ENCODE results near the gene PCDHGA11. TPM values are rescaled to one million over a fixed set of nuclear protein-coding genes. Genes with fewer than 3 reads are reported as not detected.
"Not testable (repeated sequence)": the region's sequence is repeated elsewhere in the genome, so short reads cannot be mapped to it uniquely, and the experiment has no call there.

PCDHGA11 gene
- total RNA-seq, 2 donors from 2014 or later, result 1.3 to 1.6 TPM

- Histone ChIP-seq H3K36me3 (no peaks in the 10 kb centered on the region), H3K27ac (no peak overlapping the region), H3K27me3 (no peaks in the 10 kb centered on the region), H3K4me1 (no peaks in the 10 kb centered on the region), H3K9ac (ENCODE audit: low read depth in 2 of 2, low read length in 2 of 2) (no peak overlapping the region), H3K9me3 (peaks cover 3% of the 10 kb centered on the region), H3K4me3 (no peak overlapping the region)
- DNase-seq, result no peak
- no peak for TF ChIP-seq CTCF (IDR thresholded peaks at IDR 0.05)
- intact Hi-C loops (cut with DNase I), result no loop called here
These were observed 31.5 kb upstream of the PCDHGA11 start for GRCh38 chr5:141389153-141390042.

DNA sequence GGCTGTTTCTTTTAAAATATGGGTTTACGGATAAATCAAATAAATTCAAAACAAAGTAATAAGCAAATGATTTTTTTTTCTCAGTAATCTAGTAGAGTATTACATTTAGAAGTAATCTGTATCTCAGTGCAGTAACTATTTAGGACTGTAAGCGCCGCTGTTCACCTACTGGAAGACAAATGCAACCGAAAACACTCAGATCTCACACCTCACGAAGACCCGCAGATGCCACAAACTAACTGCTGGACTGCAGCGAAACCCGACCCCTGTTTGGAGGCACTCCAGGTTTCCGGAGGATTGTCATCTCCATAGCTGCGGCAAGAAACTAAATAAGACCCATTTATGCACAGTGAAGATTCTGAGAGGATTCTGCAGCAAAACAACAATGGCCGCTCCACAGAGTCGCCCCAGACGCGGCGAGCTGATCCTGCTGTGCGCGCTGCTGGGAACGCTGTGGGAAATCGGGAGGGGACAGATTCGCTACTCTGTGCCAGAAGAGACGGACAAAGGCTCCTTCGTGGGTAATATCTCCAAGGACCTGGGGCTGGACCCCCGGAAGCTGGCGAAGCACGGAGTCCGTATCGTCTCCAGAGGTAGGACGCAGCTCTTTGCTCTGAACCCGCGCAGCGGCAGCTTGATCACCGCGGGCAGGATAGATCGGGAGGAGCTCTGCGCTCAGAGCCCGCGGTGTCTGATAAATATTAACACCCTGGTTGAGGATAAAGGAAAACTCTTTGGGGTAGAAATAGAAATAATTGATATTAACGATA, 28.2 kb upstream of the PCDHGA11 start, which contains the start of gene PCDHGA8:
TSS of gene PCDHGA8 (plus strand) at position 205 of the 770 bp plus-strand sequence. CDS start at position 386, 181 bp downstream.
- H3K4me3 ChIP-seq, result no peak within 1 kb of the TSS
- no peaks in the 10 kb centered on the region for H3K9me3 ChIP-seq
- no peaks in the 10 kb centered on the region for H3K27me3 ChIP-seq
- no peak for DNase-seq
- intact Hi-C loops (cut with DNase I), result no loop called here
- H3K27ac ChIP-seq, result no peak within 1 kb of the TSS
- H3K4me1 ChIP-seq, result no peaks in the 10 kb centered on the region
- no peak within 1 kb of the TSS for H3K9ac ChIP-seq (ENCODE audit: low read depth in 2 of 2, low read length in 2 of 2)
- no peaks in the 10 kb centered on the region for H3K36me3 ChIP-seq
- TF ChIP-seq CTCF (IDR thresholded peaks at IDR 0.05), result no peak

DNA sequence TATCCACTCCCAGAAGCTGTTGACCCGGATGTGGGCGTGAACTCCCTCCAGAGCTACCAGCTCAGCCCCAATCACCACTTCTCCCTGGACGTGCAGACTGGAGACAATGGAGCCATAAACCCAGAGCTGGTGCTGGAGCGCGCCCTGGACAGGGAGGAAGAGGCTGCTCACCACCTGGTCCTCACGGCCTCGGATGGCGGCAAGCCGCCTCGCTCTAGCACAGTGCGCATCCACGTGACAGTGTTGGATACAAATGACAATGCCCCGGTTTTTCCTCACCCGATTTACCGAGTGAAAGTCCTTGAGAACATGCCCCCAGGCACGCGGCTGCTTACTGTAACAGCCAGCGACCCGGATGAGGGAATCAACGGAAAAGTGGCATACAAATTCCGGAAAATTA, 27.6 kb upstream of the PCDHGA11 start:
- H3K36me3 ChIP-seq, result no peaks in the 10 kb centered on the region
- intact Hi-C loops (cut with DNase I), result no loop called here
- H3K27ac ChIP-seq, result no peak overlapping the region
- H3K9ac ChIP-seq (ENCODE audit: low read depth in 2 of 2, low read length in 2 of 2), result no peak overlapping the region
- no peak for TF ChIP-seq CTCF (IDR thresholded peaks at IDR 0.05)
- H3K27me3 ChIP-seq, result no peaks in the 10 kb centered on the region
- no peaks in the 10 kb centered on the region for H3K9me3 ChIP-seq
- DNase-seq, result no peak
- no peaks in the 10 kb centered on the region for H3K4me1 ChIP-seq
- no peak overlapping the region for H3K4me3 ChIP-seq

DNA sequence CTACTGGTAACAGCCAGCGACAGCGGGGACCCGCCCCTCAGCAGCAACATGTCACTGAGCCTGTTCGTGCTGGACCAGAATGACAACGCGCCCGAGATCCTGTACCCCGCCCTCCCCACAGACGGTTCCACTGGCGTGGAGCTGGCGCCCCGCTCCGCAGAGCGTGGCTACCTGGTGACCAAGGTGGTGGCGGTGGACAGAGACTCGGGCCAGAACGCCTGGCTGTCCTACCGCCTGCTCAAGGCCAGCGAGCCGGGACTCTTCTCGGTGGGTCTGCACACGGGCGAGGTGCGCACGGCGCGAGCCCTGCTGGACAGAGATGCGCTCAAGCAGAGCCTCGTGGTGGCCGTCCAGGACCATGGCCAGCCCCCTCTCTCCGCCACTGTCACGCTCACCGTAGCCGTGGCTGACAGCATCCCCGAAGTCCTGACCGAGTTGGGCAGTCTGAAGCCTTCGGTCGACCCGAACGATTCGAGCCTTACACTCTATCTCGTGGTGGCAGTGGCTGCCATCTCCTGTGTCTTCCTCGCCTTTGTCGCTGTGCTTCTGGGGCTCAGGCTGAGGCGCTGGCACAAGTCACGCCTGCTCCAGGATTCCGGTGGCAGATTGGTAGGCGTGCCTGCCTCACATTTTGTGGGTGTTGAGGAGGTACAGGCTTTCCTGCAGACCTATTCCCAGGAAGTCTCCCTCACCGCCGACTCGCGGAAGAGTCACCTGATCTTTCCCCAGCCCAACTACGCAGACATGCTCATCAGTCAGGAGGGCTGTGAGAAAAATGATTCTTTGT, 26.3 kb upstream of the PCDHGA11 start:
- H3K4me1 ChIP-seq; H3K9me3 ChIP-seq; DNase-seq; H3K4me3 ChIP-seq; H3K9ac ChIP-seq (ENCODE audit: low read depth in 2 of 2, low read length in 2 of 2); intact Hi-C loops (cut with DNase I); H3K36me3 ChIP-seq; H3K27me3 ChIP-seq; H3K27ac ChIP-seq: not testable (repeated sequence)

- H3K4me3 ChIP-seq; intact Hi-C loops (cut with DNase I); H3K9me3 ChIP-seq; H3K27ac ChIP-seq; H3K36me3 ChIP-seq; H3K4me1 ChIP-seq; H3K27me3 ChIP-seq; H3K9ac ChIP-seq (ENCODE audit: low read depth in 2 of 2, low read length in 2 of 2): not testable (repeated sequence)
- peak; percentile 52 for TF ChIP-seq CTCF (IDR thresholded peaks at IDR 0.05)
- DNase-seq, result peak; percentile 40
These were observed 22.9 kb upstream of the PCDHGA11 start, which contains the start of gene PCDHGB5 for GRCh38 chr5:141397756-141398551. Gene PCDHGB5, plus strand, starts transcription at chr5:141397947. Its CDS starts 181 bp downstream, at chr5:141398128.

Measured in colonic mucosa (tissue), 4 donors.